ENCODE results near the gene SERBP1. TPM values are rescaled to one million over a fixed set of nuclear protein-coding genes. Genes with fewer than 3 reads are reported as not detected.

SERBP1 gene
- total RNA-seq, 1 donor from 2014 or later: 255 TPM

DNA sequence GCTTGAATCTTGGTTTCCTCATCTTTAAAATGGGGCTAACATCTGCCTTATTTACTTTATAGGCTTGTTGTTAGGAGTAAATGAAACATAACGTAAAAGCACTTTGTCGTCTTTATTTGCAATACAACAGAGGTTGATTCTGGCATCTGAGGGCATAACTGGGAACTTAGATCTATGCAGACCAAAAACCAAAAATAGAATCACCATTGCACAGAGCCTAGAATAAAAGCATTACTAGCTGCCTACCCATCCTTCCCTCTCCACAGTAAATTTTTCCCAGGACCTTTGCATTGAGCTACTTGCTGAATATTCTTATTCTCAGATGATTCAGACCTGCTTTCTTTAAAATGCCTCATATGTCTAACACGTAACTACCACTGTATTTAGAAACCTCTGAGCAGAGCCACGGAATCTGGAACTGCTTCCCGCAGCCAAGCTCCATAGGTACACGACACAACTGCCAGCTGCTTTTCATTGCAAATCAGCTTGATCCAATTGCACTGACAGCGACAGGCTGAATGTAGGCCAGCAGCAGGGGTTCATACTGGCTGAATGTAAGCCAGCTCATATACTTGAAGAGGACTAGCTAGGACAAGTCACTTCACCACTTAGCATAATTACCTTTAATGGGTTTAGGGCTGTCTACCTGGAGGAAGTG is 33.2 kb upstream of the SERBP1 start:
- no peak for DNase-seq (ENCODE audit: low spot score in 2 of 2, unreplicated experiment in 2 of 2)
- peaks cover 2% of the 10 kb centered on the region for H3K4me1 Mint-ChIP-seq
- H3K9me3 Mint-ChIP-seq: no peaks in the 10 kb centered on the region
- no peak overlapping the region for H3K4me3 Mint-ChIP-seq
- H3K27ac Mint-ChIP-seq: no peak overlapping the region
- TF ChIP-seq, protein P1, sequence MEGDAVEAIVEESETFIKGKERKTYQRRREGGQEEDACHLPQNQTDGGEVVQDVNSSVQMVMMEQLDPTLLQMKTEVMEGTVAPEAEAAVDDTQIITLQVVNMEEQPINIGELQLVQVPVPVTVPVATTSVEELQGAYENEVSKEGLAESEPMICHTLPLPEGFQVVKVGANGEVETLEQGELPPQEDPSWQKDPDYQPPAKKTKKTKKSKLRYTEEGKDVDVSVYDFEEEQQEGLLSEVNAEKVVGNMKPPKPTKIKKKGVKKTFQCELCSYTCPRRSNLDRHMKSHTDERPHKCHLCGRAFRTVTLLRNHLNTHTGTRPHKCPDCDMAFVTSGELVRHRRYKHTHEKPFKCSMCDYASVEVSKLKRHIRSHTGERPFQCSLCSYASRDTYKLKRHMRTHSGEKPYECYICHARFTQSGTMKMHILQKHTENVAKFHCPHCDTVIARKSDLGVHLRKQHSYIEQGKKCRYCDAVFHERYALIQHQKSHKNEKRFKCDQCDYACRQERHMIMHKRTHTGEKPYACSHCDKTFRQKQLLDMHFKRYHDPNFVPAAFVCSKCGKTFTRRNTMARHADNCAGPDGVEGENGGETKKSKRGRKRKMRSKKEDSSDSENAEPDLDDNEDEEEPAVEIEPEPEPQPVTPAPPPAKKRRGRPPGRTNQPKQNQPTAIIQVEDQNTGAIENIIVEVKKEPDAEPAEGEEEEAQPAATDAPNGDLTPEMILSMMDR (IDR thresholded peaks at IDR 0.05; ENCODE audit: unreplicated experiment): no peak
- H3K27me3 Mint-ChIP-seq (ENCODE audit: low read depth): no peaks in the 10 kb centered on the region
- no peaks in the 10 kb centered on the region for H3K36me3 Mint-ChIP-seq

GRCh38 chr1:67460676-67461500 is 30.7 kb upstream of the SERBP1 start:
- H3K36me3 Mint-ChIP-seq: no peaks in the 10 kb centered on the region
- H3K27me3 Mint-ChIP-seq (ENCODE audit: low read depth): no peaks in the 10 kb centered on the region
- H3K27ac Mint-ChIP-seq: no peak overlapping the region
- peaks cover 2% of the 10 kb centered on the region for H3K4me1 Mint-ChIP-seq
- no peak overlapping the region for H3K4me3 Mint-ChIP-seq
- no peaks in the 10 kb centered on the region for H3K9me3 Mint-ChIP-seq
- DNase-seq (ENCODE audit: low spot score in 2 of 2, unreplicated experiment in 2 of 2): no peak
- TF ChIP-seq, protein P1 (IDR thresholded peaks at IDR 0.05; ENCODE audit: unreplicated experiment): no peak

- H3K9me3 Mint-ChIP-seq: no peaks in the 10 kb centered on the region
- H3K27me3 Mint-ChIP-seq (ENCODE audit: low read depth): no peaks in the 10 kb centered on the region
- no peaks in the 10 kb centered on the region for H3K36me3 Mint-ChIP-seq
- no peak overlapping the region for H3K27ac Mint-ChIP-seq
- H3K4me3 Mint-ChIP-seq: no peak overlapping the region
- peaks cover 2% of the 10 kb centered on the region for H3K4me1 Mint-ChIP-seq
- DNase-seq (ENCODE audit: low spot score in 2 of 2, unreplicated experiment in 2 of 2): no peak
- TF ChIP-seq, protein P1 (IDR thresholded peaks at IDR 0.05; ENCODE audit: unreplicated experiment): no peak
These were observed 28.9 kb upstream of the SERBP1 start for GRCh38 chr1:67459068-67459467.

DNA sequence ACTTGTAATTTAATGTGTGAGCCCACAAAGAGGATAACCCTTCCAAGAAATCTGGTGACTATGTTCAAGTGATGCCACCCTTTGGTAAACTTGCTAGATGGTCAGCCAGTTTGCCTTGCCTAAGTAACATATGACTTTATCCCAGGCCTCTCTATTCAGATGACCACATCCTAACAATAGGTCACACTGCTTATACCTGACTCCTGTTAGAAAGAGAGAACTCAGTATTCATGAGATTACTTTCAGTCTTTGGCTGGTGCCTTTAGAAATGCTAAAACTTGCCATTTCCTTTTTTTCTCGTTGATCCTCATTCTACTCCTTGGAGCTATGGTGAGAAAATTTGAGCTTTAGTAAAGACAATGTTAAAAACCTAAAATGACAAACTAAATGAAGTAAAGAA is 28.5 kb upstream of the SERBP1 start:
- Mint-ChIP-seq H3K27ac (no peak overlapping the region), H3K36me3 (no peaks in the 10 kb centered on the region), H3K4me1 (peaks cover 2% of the 10 kb centered on the region), H3K9me3 (no peaks in the 10 kb centered on the region), H3K4me3 (no peak overlapping the region), H3K27me3 (ENCODE audit: low read depth) (no peaks in the 10 kb centered on the region)
- DNase-seq (ENCODE audit: low spot score in 2 of 2, unreplicated experiment in 2 of 2): no peak
- TF ChIP-seq, protein P1 (IDR thresholded peaks at IDR 0.05; ENCODE audit: unreplicated experiment): no peak

DNA sequence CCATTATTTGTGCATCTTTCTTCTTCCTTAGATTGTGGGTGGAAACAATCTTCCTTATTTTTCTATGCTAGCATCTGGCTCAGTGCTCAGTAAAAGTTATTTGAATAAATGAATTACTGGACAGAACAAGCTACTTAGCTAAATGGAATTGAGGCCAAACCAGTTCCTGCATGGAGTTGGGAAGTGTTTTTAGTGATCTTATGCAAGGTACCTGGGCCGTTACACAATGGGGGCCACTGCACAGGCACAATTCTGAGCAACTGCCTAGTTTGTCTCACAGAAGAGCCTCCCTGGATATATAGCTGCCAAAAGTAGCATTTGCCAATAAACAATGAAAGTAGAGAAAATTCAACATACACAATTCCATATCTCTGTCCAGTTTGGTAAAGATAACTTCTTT is 27.0 kb upstream of the SERBP1 start:
- Mint-ChIP-seq H3K4me3 (no peak overlapping the region), H3K9me3 (no peaks in the 10 kb centered on the region), H3K4me1 (no peaks in the 10 kb centered on the region), H3K36me3 (no peaks in the 10 kb centered on the region), H3K27ac (no peak overlapping the region), H3K27me3 (ENCODE audit: low read depth) (no peaks in the 10 kb centered on the region)
- no peak for DNase-seq (ENCODE audit: low spot score in 2 of 2, unreplicated experiment in 2 of 2)
- TF ChIP-seq, protein P1 (IDR thresholded peaks at IDR 0.05; ENCODE audit: unreplicated experiment): no peak
